Mucosa of stomach (tissue), 1 donor: ENCODE data around the gene RAPGEF5.

Source experiments
- H3K27me3 ChIP-seq: one replicate; pipeline ENCODE4 v1.7.0; 2013; ENCODE audit warnings: mild to moderate bottlenecking, low read length; ENCODE audit not compliant: control insufficient read depth, insufficient read depth
- H3K36me3 ChIP-seq: one replicate; pipeline ENCODE4 v1.7.0; 2013; ENCODE audit warnings: low read length; ENCODE audit not compliant: control insufficient read depth, insufficient read depth
- H3K4me1 ChIP-seq: one replicate; pipeline ENCODE4 v1.7.0; 2013; ENCODE audit warnings: mild to moderate bottlenecking, low read length; ENCODE audit not compliant: control insufficient read depth, insufficient read depth
- H3K4me3 ChIP-seq: one replicate; pipeline ENCODE4 v1.7.0; 2013; ENCODE audit warnings: low read length
- H3K9ac ChIP-seq: one replicate; pipeline ENCODE4 v1.7.0; 2013; ENCODE audit warnings: mild to moderate bottlenecking, low read length, moderate library complexity
- H3K9me3 ChIP-seq: one replicate; pipeline ENCODE4 v1.7.0; 2013; ENCODE audit warnings: mild to moderate bottlenecking, low read length, moderate library complexity; ENCODE audit not compliant: control insufficient read depth
- donor health status: Pancreatic carcinoma.

Gene RAPGEF5

DNA sequence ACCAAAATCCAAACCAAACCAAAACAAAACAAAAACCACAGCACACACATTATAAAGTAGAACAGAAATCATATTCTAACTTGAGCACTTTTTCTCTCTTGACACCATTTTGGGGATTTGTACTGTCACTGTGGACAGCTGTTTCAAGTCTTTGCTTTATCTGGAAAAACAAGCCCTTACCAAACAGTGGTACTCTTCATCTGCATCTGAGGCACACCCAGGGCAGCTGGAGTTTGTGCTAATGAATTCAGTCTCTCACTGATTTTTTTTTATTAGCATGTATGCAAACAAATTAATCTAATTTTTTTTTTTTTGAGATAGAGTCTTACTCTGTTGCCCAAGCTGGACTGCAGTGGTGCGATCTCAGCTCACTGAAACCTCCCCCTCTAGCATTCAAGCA, 171.4 kb downstream of the RAPGEF5 start:
- no peaks in the 10 kb centered on the region for H3K27me3 ChIP-seq
- H3K4me3 ChIP-seq = no peak overlapping the region
- H3K9me3 ChIP-seq = no peaks in the 10 kb centered on the region
- no peaks in the 10 kb centered on the region for H3K36me3 ChIP-seq
- H3K4me1 ChIP-seq = no peaks in the 10 kb centered on the region
- no peak overlapping the region for H3K9ac ChIP-seq

DNA sequence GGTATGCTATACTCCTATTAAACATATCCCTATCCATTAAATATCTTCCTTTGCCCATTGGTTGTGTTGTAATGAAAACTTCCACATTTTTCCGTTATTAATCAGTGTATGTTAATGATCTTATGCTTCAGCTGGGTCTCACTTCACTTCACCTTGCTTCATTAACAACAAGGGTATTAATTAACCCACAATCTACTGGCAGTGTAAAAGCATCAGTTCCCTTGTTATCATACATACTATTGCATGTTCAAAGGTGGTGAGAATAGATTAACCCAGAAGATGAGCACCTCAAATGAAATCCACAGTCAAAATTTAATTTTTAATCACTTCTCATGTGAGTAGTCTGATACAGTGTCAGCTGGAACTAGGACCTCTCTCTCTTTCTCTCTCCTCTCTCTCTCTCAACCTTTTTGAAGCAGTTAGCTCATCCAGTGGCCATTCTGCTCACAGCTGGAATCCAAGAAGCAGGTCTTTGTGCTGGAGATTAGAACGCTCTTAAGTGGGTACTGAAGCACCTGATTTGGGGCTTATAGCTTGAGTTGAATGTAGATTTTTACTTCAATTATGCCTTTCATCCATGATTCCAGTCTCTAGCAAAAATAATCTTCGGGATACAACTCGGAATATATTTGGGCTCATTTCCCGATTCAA, 172.3 kb downstream of the RAPGEF5 start:
- no peaks in the 10 kb centered on the region for H3K36me3 ChIP-seq
- no peaks in the 10 kb centered on the region for H3K9me3 ChIP-seq
- H3K4me1 ChIP-seq = no peaks in the 10 kb centered on the region
- no peak overlapping the region for H3K4me3 ChIP-seq
- H3K27me3 ChIP-seq = no peaks in the 10 kb centered on the region
- H3K9ac ChIP-seq = no peak overlapping the region

DNA sequence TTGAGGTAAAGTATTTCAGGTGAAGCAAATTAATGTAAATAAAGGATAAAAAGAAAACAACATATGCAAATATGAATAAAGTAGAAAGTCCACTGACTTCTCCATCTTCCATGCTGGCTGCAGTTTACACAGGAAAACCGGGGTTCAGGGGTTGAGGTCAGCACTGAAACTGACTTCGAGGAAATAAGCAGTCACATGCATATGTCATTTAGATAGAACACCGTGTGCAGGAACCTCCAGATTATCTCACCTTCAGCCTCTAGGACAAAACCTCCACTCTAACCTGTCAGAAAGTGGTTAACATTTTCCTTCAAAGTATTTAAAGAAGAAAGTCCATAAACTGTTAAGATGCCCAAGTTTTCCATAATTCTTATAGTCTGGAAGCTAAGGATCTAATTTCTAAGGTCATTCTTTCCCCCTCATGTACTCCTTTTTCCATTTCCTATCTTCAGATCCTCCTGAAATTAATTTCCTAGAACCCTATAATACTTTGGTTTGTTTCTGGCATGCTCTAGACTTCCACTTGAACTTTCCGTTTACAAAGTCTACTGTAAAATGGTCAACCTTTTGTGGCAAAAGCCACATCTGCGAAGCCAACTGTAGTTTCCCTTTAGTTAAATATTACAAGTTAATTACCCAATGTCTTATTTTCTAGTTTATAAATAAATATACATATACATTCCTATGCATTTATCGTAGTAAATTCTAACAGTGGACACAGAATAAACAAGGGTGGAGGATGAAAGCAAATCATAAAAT, 173.3 kb downstream of the RAPGEF5 start:
- Histone ChIP-seq H3K9me3 (no peaks in the 10 kb centered on the region), H3K27me3 (no peaks in the 10 kb centered on the region), H3K9ac (no peak overlapping the region)

DNA sequence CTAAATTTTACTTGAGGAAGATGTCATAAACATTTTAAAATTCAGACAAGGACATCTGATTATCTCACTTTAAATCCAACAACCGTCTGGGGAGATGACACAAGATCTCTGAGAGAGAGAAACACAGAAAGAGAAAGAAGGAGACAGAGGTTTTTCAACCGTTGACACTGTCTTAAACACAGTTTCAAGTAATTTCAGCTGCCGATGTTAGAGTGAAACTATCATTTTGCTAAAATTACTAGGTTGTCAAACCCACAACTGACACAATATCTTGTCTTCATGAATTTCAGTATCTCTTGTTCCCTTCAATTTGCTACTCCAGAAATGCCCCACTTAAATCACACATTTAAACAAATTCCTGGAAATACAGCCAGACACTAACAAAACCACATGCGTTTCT, 174.8 kb downstream of the RAPGEF5 start:
- H3K9me3 ChIP-seq = no peaks in the 10 kb centered on the region
- H3K9ac ChIP-seq = no peak overlapping the region
- H3K4me1 ChIP-seq = no peaks in the 10 kb centered on the region
- H3K27me3 ChIP-seq = no peaks in the 10 kb centered on the region
- no peaks in the 10 kb centered on the region for H3K36me3 ChIP-seq
- H3K4me3 ChIP-seq = no peak overlapping the region

More for the DNA sequence above, 173.3 kb downstream of the RAPGEF5 start:
- Histone ChIP-seq H3K4me1 (no peaks in the 10 kb centered on the region), H3K4me3 (no peak overlapping the region), H3K36me3 (no peaks in the 10 kb centered on the region)

DNA sequence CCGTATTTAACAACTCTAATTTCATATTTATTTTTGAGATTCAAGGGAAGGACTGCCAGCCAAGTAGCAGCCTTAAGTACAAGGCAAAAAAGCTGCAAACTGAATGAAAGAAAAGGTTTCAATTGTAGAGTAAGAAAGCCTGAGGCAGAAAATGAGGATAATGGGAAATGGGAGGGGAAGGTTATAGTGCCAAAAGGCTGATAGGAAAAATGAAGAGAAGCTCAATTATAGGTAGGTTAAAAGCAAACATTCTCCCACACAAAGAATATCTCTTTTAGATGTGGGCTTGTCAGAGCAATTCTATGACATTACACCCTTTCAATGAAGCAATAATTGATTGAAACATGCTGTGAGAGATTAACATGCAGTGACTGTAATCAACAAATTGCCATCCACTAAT, 175.3 kb downstream of the RAPGEF5 start:
- H3K9me3 ChIP-seq = no peaks in the 10 kb centered on the region
- H3K4me1 ChIP-seq = no peaks in the 10 kb centered on the region
- H3K9ac ChIP-seq = no peak overlapping the region
- H3K27me3 ChIP-seq = no peaks in the 10 kb centered on the region
- no peaks in the 10 kb centered on the region for H3K36me3 ChIP-seq
- H3K4me3 ChIP-seq = no peak overlapping the region

DNA sequence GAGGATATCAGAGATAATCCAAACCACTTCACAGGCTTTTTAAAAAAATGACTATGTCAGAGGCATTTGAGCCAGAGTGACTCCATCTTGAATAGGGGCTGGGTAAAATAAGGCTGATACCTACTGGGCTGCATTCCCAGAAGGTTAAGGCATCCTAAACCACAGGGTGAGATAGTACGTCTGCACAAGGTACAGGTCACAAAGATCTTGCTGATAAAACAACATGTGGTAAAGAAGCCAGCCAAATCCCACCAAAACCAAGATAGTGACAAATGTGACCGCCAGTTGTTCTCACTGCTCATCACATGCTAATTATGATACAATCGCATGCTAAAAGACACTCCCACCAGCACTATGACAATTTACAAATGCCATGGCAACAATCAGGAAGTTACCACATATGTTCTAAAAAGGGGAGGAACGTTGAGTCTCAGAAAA, 177.5 kb downstream of the RAPGEF5 start:
- H3K27me3 ChIP-seq = no peaks in the 10 kb centered on the region
- no peak overlapping the region for H3K4me3 ChIP-seq
- no peaks in the 10 kb centered on the region for H3K4me1 ChIP-seq
- H3K9me3 ChIP-seq = no peaks in the 10 kb centered on the region
- no peaks in the 10 kb centered on the region for H3K36me3 ChIP-seq
- H3K9ac ChIP-seq = no peak overlapping the region

DNA sequence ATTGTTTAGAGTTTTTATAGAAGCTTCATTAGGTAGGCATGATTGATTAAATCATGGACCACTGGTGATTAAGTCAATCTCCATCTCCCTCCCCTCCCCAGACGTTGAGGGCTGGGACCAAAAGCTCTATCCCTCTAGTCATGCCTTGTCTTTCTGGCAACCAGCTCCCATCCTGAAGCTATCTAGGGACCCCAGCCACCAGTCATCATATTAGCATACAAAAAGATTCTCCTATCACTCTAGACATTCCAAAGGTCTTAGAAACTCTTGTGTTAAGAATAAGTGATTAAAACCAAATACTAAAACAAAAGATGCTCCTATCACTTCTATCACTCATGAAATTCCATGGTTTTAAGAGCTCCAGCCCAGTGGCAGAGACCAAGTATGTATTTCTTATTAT, 178.2 kb downstream of the RAPGEF5 start:
- Histone ChIP-seq H3K4me3 (no peak overlapping the region), H3K27me3 (no peaks in the 10 kb centered on the region), H3K4me1 (no peaks in the 10 kb centered on the region), H3K9me3 (no peaks in the 10 kb centered on the region), H3K9ac (no peak overlapping the region), H3K36me3 (no peaks in the 10 kb centered on the region)

DNA sequence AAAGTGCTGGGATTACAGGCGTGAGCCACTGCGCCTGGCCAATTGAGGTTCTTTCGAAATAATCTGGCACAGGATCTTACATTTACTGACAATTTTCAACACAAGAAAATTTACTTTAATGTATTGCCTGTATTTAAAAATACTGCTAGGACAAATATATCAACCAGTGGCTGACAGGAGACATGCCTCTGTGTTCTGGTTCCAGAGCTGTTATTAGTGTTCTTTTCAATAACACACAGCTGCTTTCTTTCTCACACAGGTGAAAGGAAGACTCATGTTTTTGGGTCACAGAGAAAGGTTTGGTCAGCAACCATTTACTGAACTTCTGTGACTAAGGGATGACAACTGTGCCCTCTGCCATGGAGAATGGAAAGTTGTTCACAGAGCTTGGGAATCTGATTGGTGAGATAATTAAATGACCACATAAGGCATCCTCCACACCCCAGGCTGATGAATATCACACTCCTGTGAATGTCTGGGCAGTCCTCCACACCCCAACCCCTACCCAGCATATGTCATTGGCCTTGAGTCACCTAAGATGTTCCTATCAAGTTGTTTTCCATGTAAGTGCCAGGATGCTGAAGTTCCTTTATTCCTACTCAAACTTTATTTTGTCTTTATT, 180.1 kb downstream of the RAPGEF5 start:
- Histone ChIP-seq H3K36me3 (no peaks in the 10 kb centered on the region), H3K27me3 (no peaks in the 10 kb centered on the region), H3K9ac (no peak overlapping the region), H3K9me3 (no peaks in the 10 kb centered on the region), H3K4me1 (no peaks in the 10 kb centered on the region), H3K4me3 (no peak overlapping the region)

DNA sequence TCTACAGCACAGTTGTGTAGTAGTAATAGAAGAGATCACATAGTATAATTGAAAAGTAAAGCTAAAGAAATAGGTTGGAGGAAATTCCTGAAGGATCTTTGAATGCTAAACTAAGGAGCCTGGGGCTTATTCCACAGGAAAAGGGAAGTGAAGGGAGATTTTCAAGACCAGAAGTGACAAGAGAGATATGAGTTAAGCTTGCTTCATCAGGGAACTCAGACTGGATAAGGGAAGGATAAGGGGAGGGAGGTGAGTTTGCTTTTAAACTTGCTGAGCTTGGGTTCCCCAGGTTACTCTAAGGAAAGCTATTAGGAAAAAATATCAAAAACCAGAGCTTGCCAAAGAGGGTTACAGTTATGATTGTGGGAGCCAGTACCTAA, 182.4 kb downstream of the RAPGEF5 start:
- H3K9me3 ChIP-seq = no peaks in the 10 kb centered on the region
- H3K4me1 ChIP-seq = no peaks in the 10 kb centered on the region
- no peak overlapping the region for H3K9ac ChIP-seq
- H3K27me3 ChIP-seq = no peaks in the 10 kb centered on the region
- no peak overlapping the region for H3K4me3 ChIP-seq
- no peaks in the 10 kb centered on the region for H3K36me3 ChIP-seq

DNA sequence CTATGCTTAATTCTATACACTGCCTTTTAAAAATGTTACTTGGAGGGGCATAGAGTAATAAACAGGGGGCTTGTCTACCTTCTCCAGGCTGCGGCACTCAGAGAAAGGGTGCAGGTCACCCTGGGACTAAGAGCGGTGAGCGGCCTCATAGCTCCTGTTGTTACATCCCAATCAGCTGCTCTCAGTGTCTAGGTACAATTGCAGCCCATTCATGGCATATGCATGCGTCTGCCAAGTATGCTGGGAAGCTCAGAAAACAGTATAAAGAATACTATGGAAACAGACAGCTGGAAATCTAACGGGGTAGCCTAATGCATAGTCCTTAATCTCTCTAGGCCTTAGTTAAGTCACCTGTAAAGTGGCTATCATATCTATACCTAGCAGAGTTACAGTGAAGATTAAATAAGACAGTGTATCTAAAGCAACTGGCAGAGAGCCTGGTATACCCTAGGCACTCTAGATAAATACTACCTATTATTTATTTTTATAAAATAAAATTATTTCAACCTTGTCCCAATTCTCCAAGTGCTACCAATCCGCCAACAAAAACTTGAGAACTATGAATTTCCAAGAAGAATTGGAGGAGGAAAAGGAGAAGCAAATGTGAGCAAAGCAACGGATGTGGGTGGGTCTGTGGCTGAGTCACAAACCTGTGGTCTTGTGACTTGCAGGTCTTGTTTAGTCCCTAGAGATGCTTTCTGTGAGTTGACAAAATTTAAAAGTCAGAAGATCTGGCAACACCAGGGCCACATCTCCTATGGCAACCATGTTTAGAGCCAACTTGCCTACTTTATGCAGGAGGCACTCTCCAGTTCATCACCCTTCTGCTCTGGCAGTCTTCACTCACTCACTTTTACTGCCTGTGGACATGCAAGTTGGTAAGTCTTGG, 183.0 kb downstream of the RAPGEF5 start:
- Histone ChIP-seq H3K9me3 (no peaks in the 10 kb centered on the region), H3K27me3 (no peaks in the 10 kb centered on the region), H3K4me3 (no peak overlapping the region), H3K9ac (no peak overlapping the region), H3K4me1 (no peaks in the 10 kb centered on the region), H3K36me3 (no peaks in the 10 kb centered on the region)

DNA sequence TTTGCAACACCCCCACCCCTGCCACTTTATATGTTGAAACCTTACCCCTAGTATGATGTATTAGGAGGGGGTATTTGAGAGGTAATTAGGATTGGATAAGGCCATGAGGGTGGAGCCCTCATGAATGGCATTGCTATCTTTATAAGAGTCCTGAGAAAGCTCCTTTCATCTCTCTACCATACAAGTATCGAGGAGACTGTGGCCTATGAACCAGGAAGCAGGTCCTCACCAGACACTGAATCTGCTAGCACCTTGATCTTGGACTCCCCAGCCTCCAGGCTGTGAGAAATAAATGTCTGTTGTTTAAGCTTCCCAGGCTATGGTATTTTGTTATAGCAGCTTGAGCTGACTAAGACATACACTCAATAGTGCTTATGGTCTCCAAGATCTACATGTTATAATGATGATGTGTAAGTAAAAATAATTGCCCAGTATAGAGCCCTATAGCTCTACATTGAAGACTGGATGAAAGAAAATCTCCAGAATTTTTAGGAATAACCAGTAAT, 188.8 kb downstream of the RAPGEF5 start:
- Histone ChIP-seq H3K4me3 (no peak overlapping the region), H3K9ac (no peak overlapping the region), H3K36me3 (no peaks in the 10 kb centered on the region), H3K27me3 (no peaks in the 10 kb centered on the region), H3K9me3 (no peaks in the 10 kb centered on the region), H3K4me1 (no peaks in the 10 kb centered on the region)
